Endothelial cell of umbilical vein (primary cell): ENCODE results near the gene SGCD. TPM values are rescaled to one million over a fixed set of nuclear protein-coding genes. Genes with fewer than 3 reads are reported as not detected.

Experiments
- BruUV-seq: library from RNA; stranded (reverse); fragments of 400-500 nt; replicated peaks from 2 replicates; lab custom pipeline; 2021; lab: Mats Ljungman, UMichigan
- CTCF ChIA-PET: fragments of 300-600, 350-600 bp; sonication (Branson Sonifier 250); formaldehyde crosslinking; loops from one replicate; lab custom pipeline; 2021; ENCODE audit warnings: antibody characterized with exemption, inconsistent platforms; lab: Charles Lee
- POLR2A ChIA-PET: fragments of 300-600, 350-600 bp; sonication (Branson Sonifier 250); formaldehyde crosslinking; loops from one replicate; lab custom pipeline; 2021; ENCODE audit warnings: antibody characterized with exemption, inconsistent platforms; lab: Charles Lee
- DNase-seq: peaks from one replicate; pipeline ENCODE4 v3.0.0-alpha.2; 2011; ENCODE audit warnings: low read depth, low spot score
- FAIRE-seq: peaks from 2 replicates; lab custom pipeline; 2011; peaks lifted over from hg19 to GRCh38; lab: Jason Lieb, UNC
- H2AFZ ChIP-seq: 2 replicates; pipeline ENCODE4 v1.6.0; 2012; ENCODE audit warnings: low read depth, low read length, control low read depth, inconsistent platforms
- H3K27ac ChIP-seq: 2 replicates; pipeline ENCODE4 v1.5.1; 2011; ENCODE audit warnings: low read depth, mild to moderate bottlenecking, control low read depth, low read length, moderate library complexity; ENCODE audit not compliant: insufficient read depth
- H3K27me3 ChIP-seq, 2 experiments: 2 replicates each; pipeline versions ENCODE4 v1.6.0 to v1.6.1; 2011; ENCODE audit warnings: low read length in 2 of 2, mixed read lengths in 1 of 2; ENCODE audit not compliant: control insufficient read depth in 2 of 2, insufficient read depth in 2 of 2
- H3K36me3 ChIP-seq, 2 experiments: 2 replicates in 1 of 2; 3 replicates in 1 of 2; pipeline ENCODE4 v1.5.1; 2011; ENCODE audit warnings: low read length in 2 of 2, mild to moderate bottlenecking in 1 of 2, moderate library complexity in 1 of 2; ENCODE audit not compliant: control insufficient read depth in 2 of 2, insufficient read depth in 2 of 2; ENCODE audit errors: extremely low read depth in 1 of 2
- H3K4me1 ChIP-seq: 3 replicates; pipeline ENCODE4 v1.5.1; 2011; ENCODE audit warnings: mild to moderate bottlenecking, low read length; ENCODE audit not compliant: control insufficient read depth, insufficient read depth; ENCODE audit errors: extremely low read depth
- H3K4me2 ChIP-seq: 2 replicates; pipeline ENCODE4 v1.6.1; 2011; ENCODE audit warnings: low read length, control low read depth, mixed read lengths; ENCODE audit not compliant: insufficient read depth
- H3K4me3 ChIP-seq, 3 experiments: fragments of 200-600 bp in 1 of 3; sonication (generic), shearing (Covaris generic) in 1 of 3; replicated peaks in 1 of 3; 2 replicates each; pipeline ENCODE4 v1.5.1; 2011 to 2016; ENCODE audit warnings: control low read depth in 3 of 3, low read length in 3 of 3, mild to moderate bottlenecking in 2 of 3, inconsistent platforms in 1 of 3, low read depth in 1 of 3, moderate library complexity in 1 of 3; ENCODE audit not compliant: insufficient read depth in 1 of 3
- H3K79me2 ChIP-seq: 2 replicates; pipeline ENCODE4 v1.6.0; 2012; ENCODE audit warnings: low read length, inconsistent platforms; ENCODE audit not compliant: control insufficient read depth, insufficient read depth
- H3K9ac ChIP-seq: replicated peaks from 2 replicates; pipeline ENCODE3; 2011; ENCODE audit warnings: low read length, control low read depth; ENCODE audit not compliant: insufficient read depth; ENCODE audit errors: extremely low read depth
- H3K9me1 ChIP-seq: replicated peaks from 3 replicates; pipeline ENCODE4 v1.6.0; 2011; ENCODE audit warnings: mild to moderate bottlenecking, low read length; ENCODE audit not compliant: control insufficient read depth, insufficient read depth; ENCODE audit errors: extremely low read depth
- H3K9me3 ChIP-seq: replicated peaks from 2 replicates; pipeline ENCODE4 v1.5.1; 2012; ENCODE audit warnings: low read length, inconsistent platforms; ENCODE audit not compliant: control insufficient read depth, insufficient read depth
- H4K20me1 ChIP-seq: replicated peaks from 2 replicates; pipeline ENCODE3; 2011; ENCODE audit warnings: mild to moderate bottlenecking, low read length; ENCODE audit not compliant: control insufficient read depth, insufficient read depth; ENCODE audit errors: extremely low read depth
- EZH2 ChIP-seq: IDR thresholded peaks from 2 replicates; pipeline ENCODE4 v1.6.1; 2012; ENCODE audit warnings: borderline replicate concordance, low read depth, mild to moderate bottlenecking, moderate library complexity, low read length, inconsistent platforms; ENCODE audit not compliant: severe bottlenecking
- GATA2 ChIP-seq: IDR thresholded peaks from 2 replicates; pipeline ENCODE4 v1.7.0; 2011; ENCODE audit warnings: low read depth, mild to moderate bottlenecking, moderate library complexity, mixed read lengths, low read length; ENCODE audit not compliant: insufficient read length, insufficient read depth
- JUN ChIP-seq: IDR thresholded peaks from 2 replicates; pipeline ENCODE4 v1.6.1; 2011; ENCODE audit warnings: borderline replicate concordance, low read depth; ENCODE audit not compliant: insufficient read length, insufficient read depth
- MYC ChIP-seq: IDR thresholded peaks from one replicate; pipeline ENCODE4 v1.6.1; 2011; ENCODE audit warnings: mild to moderate bottlenecking, low read depth, low read length
- POLR2A ChIP-seq: IDR thresholded peaks from 2 replicates; pipeline ENCODE4 v1.6.1; 2012; ENCODE audit warnings: low read depth, mild to moderate bottlenecking, control low read depth, low read length
- POLR2AphosphoS5 ChIP-seq: IDR thresholded peaks from 2 replicates; pipeline ENCODE4 v1.6.1; 2012; ENCODE audit warnings: low read depth, mild to moderate bottlenecking, control low read depth, low read length, moderate library complexity; ENCODE audit not compliant: insufficient read depth
- dilution Hi-C: fragments of 300-500 bp; cut with MboI; formaldehyde crosslinking; loops from one replicate; pipeline ENCODE4 v1.15.0; 2019; ENCODE audit warnings: low sequenced_read_pairs; ENCODE audit not compliant: extremely low pct_ligation_motif_present
- intact Hi-C: fragments of 100-400 bp; cut with micrococcal nuclease; formaldehyde crosslinking; loops from one replicate; pipeline ENCODE4 v1.10.0; 2022
- polyA plus RNA-seq, 4 experiments: library from polyadenylated mRNA; depleted of rRNA in 3 of 4; stranded (reverse) in 3 of 4; unstranded in 1 of 4; fragments of >200 nt; gene quantifications; 2 replicates each; pipeline versions ENCODE4 v1.2.1 to v1.2.3, GENCODE V29; 2011 to 2012; ENCODE audit warnings: missing spikeins in 1 of 4
- total RNA-seq: library from RNA; stranded (reverse); gene quantifications from 2 replicates; pipeline ENCODE4 v1.2.3, GENCODE V29; 2021
- TF ChIP-seq, protein P1 (sequence below): IDR thresholded peaks from 2 replicates; pipeline ENCODE4 v1.6.1; 2011; ENCODE audit not compliant: insufficient read depth, insufficient read length

Gene SGCD
- total and polyA plus RNA-seq, 2 donors (not counting 3 experiments of a cell fraction or from before 2014, with no cell fraction given), result not detected

- dilution Hi-C loops, result no loop called here
- BruUV-seq, result no TSS peak
These were observed 195.9 kb downstream of the SGCD start for GRCh38 chr5:156522651-156523529.

GRCh38 chr5:156523607-156524006 lies 196.6 kb downstream of the SGCD start:
- Histone ChIP-seq H3K4me3 (no peak overlapping the region), H3K4me2 (no peak overlapping the region), H3K27ac (no peak overlapping the region), H4K20me1 (no peaks in the 10 kb centered on the region), H3K9me1 (no peaks in the 10 kb centered on the region), H3K4me1 (no peaks in the 10 kb centered on the region), H3K79me2 (no peaks in the 10 kb centered on the region), H3K9me3 (peaks cover 2% of the 10 kb centered on the region), H3K36me3 (no peaks in the 10 kb centered on the region), H3K27me3 (no peaks in the 10 kb centered on the region), H2AFZ (no peak overlapping the region), H3K9ac (no peak overlapping the region)
- no TSS peak for BruUV-seq
- CTCF ChIA-PET, result no interaction called here
- FAIRE-seq, result no peak
- POLR2A ChIA-PET, result no interaction called here
- intact Hi-C loops, result no loop called here
- no peak for DNase-seq
- dilution Hi-C loops, result no loop called here
- TF ChIP-seq POLR2AphosphoS5 (no peak), JUN (no peak), EZH2 (no peak), GATA2 (no peak)

More at GRCh38 chr5:156522651-156523529, 195.9 kb downstream of the SGCD start:
- H3K4me2 ChIP-seq, result no peak overlapping the region
- CTCF ChIA-PET, result no interaction called here
- no peak overlapping the region for H3K27ac ChIP-seq
- no peaks in the 10 kb centered on the region for H3K36me3 ChIP-seq
- TF ChIP-seq MYC (no peak), GATA2 (no peak), POLR2A (no peak), JUN (no peak), POLR2AphosphoS5 (no peak), EZH2 (no peak)
- TF ChIP-seq, protein P1, sequence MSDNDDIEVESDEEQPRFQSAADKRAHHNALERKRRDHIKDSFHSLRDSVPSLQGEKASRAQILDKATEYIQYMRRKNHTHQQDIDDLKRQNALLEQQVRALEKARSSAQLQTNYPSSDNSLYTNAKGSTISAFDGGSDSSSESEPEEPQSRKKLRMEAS, result no peak
- POLR2A ChIA-PET, result no interaction called here
- H3K27me3 ChIP-seq, result no peaks in the 10 kb centered on the region
- peaks cover 2% of the 10 kb centered on the region for H3K9me3 ChIP-seq
- H3K4me3 ChIP-seq, result no peak overlapping the region
- no peaks in the 10 kb centered on the region for H3K9me1 ChIP-seq
- H4K20me1 ChIP-seq, result no peaks in the 10 kb centered on the region
- no peaks in the 10 kb centered on the region for H3K4me1 ChIP-seq
- no peaks in the 10 kb centered on the region for H3K79me2 ChIP-seq
- no peak overlapping the region for H2AFZ ChIP-seq
- FAIRE-seq (no peak), DNase-seq (no peak)
- intact Hi-C loops, result no loop called here
- H3K9ac ChIP-seq, result no peak overlapping the region
